ENCODE data around the gene ZNF28.
"Not testable (repeated sequence)": the region's sequence is repeated elsewhere in the genome, so short reads cannot be mapped to it uniquely, and the experiment has no call there.

DNA sequence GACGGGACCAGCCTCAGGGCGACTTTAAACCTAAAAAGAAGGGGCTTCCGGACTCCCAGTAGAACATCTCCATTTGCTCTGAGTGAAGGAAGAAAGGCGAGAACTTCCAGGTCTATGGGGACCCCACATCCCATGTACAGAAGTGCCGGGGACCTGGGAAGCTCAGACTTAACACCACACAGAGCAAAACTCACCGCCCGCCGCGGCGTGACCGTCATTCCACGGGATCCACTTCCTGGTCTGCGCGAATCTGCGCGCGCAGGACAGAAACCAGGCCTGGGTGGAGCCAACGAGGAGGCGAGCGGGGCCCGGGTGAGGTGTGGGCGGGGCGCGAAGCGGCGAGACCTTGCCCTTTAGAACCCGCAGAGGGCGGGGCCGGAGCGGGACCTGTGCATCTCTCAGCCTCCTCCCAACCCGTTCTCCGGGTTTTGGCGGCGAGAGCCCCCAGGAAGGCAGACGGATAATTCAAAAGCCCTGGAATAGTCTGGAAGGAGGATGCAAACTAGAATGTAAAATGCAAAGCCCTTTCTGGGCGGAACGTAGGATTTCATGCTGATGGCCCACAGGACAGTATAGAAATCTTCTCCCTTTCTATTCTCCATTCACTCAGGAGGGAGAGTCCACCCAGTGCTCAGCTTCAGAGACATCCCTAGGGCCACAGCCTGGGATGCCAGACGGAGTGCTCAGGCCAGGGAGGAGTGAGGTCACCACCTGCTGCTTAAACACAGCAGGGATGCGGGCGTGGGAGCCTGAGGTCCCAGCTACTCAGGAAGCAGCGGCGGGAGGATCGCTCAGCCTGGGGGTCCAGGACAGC, 36.2 kb upstream of the ZNF28 start, which contains the start of gene ZNF468:
- TF ChIP-seq CTCF (conservative IDR thresholded peaks at IDR 0.05; ENCODE audit: low read length); EZH2phosphoT487 (IDR thresholded peaks at IDR 0.05; ENCODE audit: borderline replicate concordance, low read depth, low read length): not testable (repeated sequence)

Data from OCI-LY7 (cell line).